Activated naive CD8-positive, alpha-beta T cell treated with anti-CD3 and anti-CD28 coated beads, Interleukin-2, amount 10 ng/mL, durations not matched to agents 7 days and 5 days (primary cell): ENCODE results near the gene PARP11. TPM values are rescaled to one million over a fixed set of nuclear protein-coding genes. Genes with fewer than 3 reads are reported as not detected.
A peak's percentile ranks its signal among the peaks of the same experiment; 100 is the strongest.

ENCODE experiments used
- ATAC-seq: fragments of 150-1000 bp; cut with Tn5 transposase; one replicate; pipeline ENCODE4 v1.10.0; 2021; ENCODE audit warnings: low read depth, moderate library complexity
- POLR2A ChIA-PET: fragments of 350-600 bp; sonication (Branson Sonifier 250); formaldehyde crosslinking; loops from one replicate; lab custom pipeline; 2021; ENCODE audit warnings: antibody characterized with exemption; lab: Charles Lee
- DNase-seq: peaks from one replicate; pipeline ENCODE4 v3.0.0; 2021
- H3K27ac Mint-ChIP-seq: one replicate; pipeline ENCODE4 v1.8.0; 2022; ENCODE audit warnings: mild to moderate bottlenecking, mixed read lengths
- H3K27me3 Mint-ChIP-seq: one replicate; pipeline ENCODE4 v1.8.0; 2022; ENCODE audit warnings: mild to moderate bottlenecking, moderate library complexity, mixed read lengths
- H3K36me3 Mint-ChIP-seq: one replicate; pipeline ENCODE4 v1.8.0; 2021; ENCODE audit warnings: mild to moderate bottlenecking, mixed read lengths
- H3K4me1 Mint-ChIP-seq: one replicate; pipeline ENCODE4 v1.8.0; 2021; ENCODE audit warnings: mixed read lengths
- H3K4me3 Mint-ChIP-seq: one replicate; pipeline ENCODE4 v1.8.0; 2022; ENCODE audit warnings: mild to moderate bottlenecking, moderate library complexity, mixed read lengths
- H3K9me3 Mint-ChIP-seq: one replicate; pipeline ENCODE4 v1.8.0; 2021; ENCODE audit warnings: mixed read lengths
- total RNA-seq, 2 experiments: library from RNA; stranded (reverse); gene quantifications; one replicate each; pipeline ENCODE4 v1.2.3, GENCODE V29; 2021

The PARP11 gene
- total RNA-seq, 2 experiments from 2014 or later: 40.2 to 40.7 TPM

GRCh38 chr12:3833670-3834310, 39.4 kb downstream of the PARP11 start:
- no peaks in the 10 kb centered on the region for H3K27me3 Mint-ChIP-seq
- DNase-seq (no peak), ATAC-seq (no peak)
- H3K27ac Mint-ChIP-seq: no peak overlapping the region
- POLR2A ChIA-PET: no interaction called here
- H3K4me3 Mint-ChIP-seq: no peak overlapping the region
- H3K4me1 Mint-ChIP-seq: peaks cover 23% of the 10 kb centered on the region
- peaks cover 2% of the 10 kb centered on the region for H3K9me3 Mint-ChIP-seq
- H3K36me3 Mint-ChIP-seq: peaks cover 34% of the 10 kb centered on the region

- POLR2A ChIA-PET: no interaction called here
- ATAC-seq: no peak
- Mint-ChIP-seq H3K4me3 (no peak overlapping the region), H3K4me1 (peaks cover 19% of the 10 kb centered on the region), H3K27me3 (no peaks in the 10 kb centered on the region), H3K36me3 (peaks cover 31% of the 10 kb centered on the region), H3K27ac (no peak overlapping the region), H3K9me3 (peaks cover 2% of the 10 kb centered on the region)
- no peak for DNase-seq
These were observed 40.5 kb downstream of the PARP11 start for GRCh38 chr12:3832738-3833137.

- Mint-ChIP-seq H3K4me3 (no peak overlapping the region), H3K9me3 (no peaks in the 10 kb centered on the region), H3K27ac (no peak overlapping the region), H3K4me1 (peaks cover 4% of the 10 kb centered on the region), H3K36me3 (peaks cover 29% of the 10 kb centered on the region), H3K27me3 (no peaks in the 10 kb centered on the region)
- DNase-seq: no peak
- no peak for ATAC-seq
- POLR2A ChIA-PET: no interaction called here
These were observed 44.3 kb downstream of the PARP11 start for GRCh38 chr12:3828888-3829287.

GRCh38 chr12:3827301-3828000, 45.7 kb downstream of the PARP11 start:
- POLR2A ChIA-PET: no interaction called here
- H3K9me3 Mint-ChIP-seq: no peaks in the 10 kb centered on the region
- DNase-seq (no peak), ATAC-seq (no peak)
- peaks cover 1% of the 10 kb centered on the region for H3K4me1 Mint-ChIP-seq
- no peak overlapping the region for H3K4me3 Mint-ChIP-seq
- H3K27me3 Mint-ChIP-seq: no peaks in the 10 kb centered on the region
- H3K27ac Mint-ChIP-seq: no peak overlapping the region
- peaks cover 30% of the 10 kb centered on the region for H3K36me3 Mint-ChIP-seq

- H3K9me3 Mint-ChIP-seq: no peaks in the 10 kb centered on the region
- no peaks in the 10 kb centered on the region for H3K4me1 Mint-ChIP-seq
- ATAC-seq (no peak), DNase-seq (no peak)
- POLR2A ChIA-PET: no interaction called here
- H3K27ac Mint-ChIP-seq: no peak overlapping the region
- H3K4me3 Mint-ChIP-seq: no peak overlapping the region
- no peaks in the 10 kb centered on the region for H3K27me3 Mint-ChIP-seq
- H3K36me3 Mint-ChIP-seq: peaks cover 27% of the 10 kb centered on the region
These were observed 51.8 kb downstream of the PARP11 start for GRCh38 chr12:3821441-3821840.

- no peak for ATAC-seq
- Mint-ChIP-seq H3K4me3 (no peak overlapping the region), H3K36me3 (peaks cover 23% of the 10 kb centered on the region), H3K4me1 (no peaks in the 10 kb centered on the region), H3K27me3 (no peaks in the 10 kb centered on the region), H3K27ac (no peak overlapping the region), H3K9me3 (no peaks in the 10 kb centered on the region)
- POLR2A ChIA-PET: no interaction called here
- no peak for DNase-seq
These were observed 53.1 kb downstream of the PARP11 start for GRCh38 chr12:3820122-3820521.

GRCh38 chr12:3816266-3816665, 56.9 kb downstream of the PARP11 start:
- Mint-ChIP-seq H3K4me3 (no peak overlapping the region), H3K36me3 (peaks cover 24% of the 10 kb centered on the region), H3K9me3 (no peaks in the 10 kb centered on the region), H3K4me1 (no peaks in the 10 kb centered on the region), H3K27me3 (no peaks in the 10 kb centered on the region), H3K27ac (no peak overlapping the region)
- DNase-seq: no peak
- POLR2A ChIA-PET: no interaction called here
- no peak for ATAC-seq

- Mint-ChIP-seq H3K27me3 (no peaks in the 10 kb centered on the region), H3K4me1 (peaks cover 2% of the 10 kb centered on the region), H3K9me3 (no peaks in the 10 kb centered on the region), H3K27ac (no peak overlapping the region), H3K4me3 (no peak overlapping the region), H3K36me3 (peaks cover 28% of the 10 kb centered on the region)
- no peak for DNase-seq
- ATAC-seq: no peak
- POLR2A ChIA-PET: no interaction called here
These were observed 58.0 kb downstream of the PARP11 start for GRCh38 chr12:3815094-3815766.

- peak overlapping the region; percentile 59 for H3K27ac Mint-ChIP-seq
- H3K36me3 Mint-ChIP-seq: peaks cover 33% of the 10 kb centered on the region
- POLR2A ChIA-PET: no interaction called here
- H3K27me3 Mint-ChIP-seq: no peaks in the 10 kb centered on the region
- ATAC-seq (no peak), DNase-seq (no peak)
- H3K4me3 Mint-ChIP-seq: no peak overlapping the region
- H3K4me1 Mint-ChIP-seq: peaks cover 2% of the 10 kb centered on the region
- H3K9me3 Mint-ChIP-seq: no peaks in the 10 kb centered on the region
These were observed 62.7 kb downstream of the PARP11 start for GRCh38 chr12:3810540-3810939.

GRCh38 chr12:3810016-3810370, 63.2 kb downstream of the PARP11 start:
- Mint-ChIP-seq H3K4me1 (peaks cover 2% of the 10 kb centered on the region), H3K4me3 (no peak overlapping the region), H3K9me3 (no peaks in the 10 kb centered on the region), H3K36me3 (peaks cover 31% of the 10 kb centered on the region), H3K27me3 (no peaks in the 10 kb centered on the region), H3K27ac (no peak overlapping the region)
- DNase-seq: no peak
- POLR2A ChIA-PET: no interaction called here
- no peak for ATAC-seq

GRCh38 chr12:3809357-3810015, 63.7 kb downstream of the PARP11 start:
- POLR2A ChIA-PET: no interaction called here
- H3K27ac Mint-ChIP-seq: no peak overlapping the region

GRCh38 chr12:3805077-3805476, 68.1 kb downstream of the PARP11 start:
- Mint-ChIP-seq H3K4me1 (peaks cover 6% of the 10 kb centered on the region), H3K27me3 (no peaks in the 10 kb centered on the region), H3K36me3 (peaks cover 13% of the 10 kb centered on the region), H3K4me3 (no peak overlapping the region), H3K9me3 (no peaks in the 10 kb centered on the region), H3K27ac (no peak overlapping the region)
- ATAC-seq (no peak), DNase-seq (no peak)
- POLR2A ChIA-PET: no interaction called here

More at GRCh38 chr12:3809357-3810015, 63.7 kb downstream of the PARP11 start:
- Mint-ChIP-seq H3K9me3 (no peaks in the 10 kb centered on the region), H3K27me3 (no peaks in the 10 kb centered on the region), H3K4me1 (peaks cover 2% of the 10 kb centered on the region), H3K36me3 (peaks cover 31% of the 10 kb centered on the region), H3K4me3 (no peak overlapping the region)
- ATAC-seq (no peak), DNase-seq (no peak)

GRCh38 chr12:3803865-3804472, 69.2 kb downstream of the PARP11 start:
- Mint-ChIP-seq H3K36me3 (peaks cover 11% of the 10 kb centered on the region), H3K9me3 (no peaks in the 10 kb centered on the region), H3K27ac (no peak overlapping the region), H3K4me1 (peaks cover 6% of the 10 kb centered on the region), H3K27me3 (no peaks in the 10 kb centered on the region), H3K4me3 (no peak overlapping the region)
- POLR2A ChIA-PET: interaction anchor here (1.0 to 1.1 kb wide), 2 partner anchors 51 to 504 kb away, joined by 3 to 5 read pairs; partner anchors contain the start of gene CRACR2A
- ATAC-seq: peak; percentile 68
- DNase-seq: peak; percentile 63
